ENCODE measurements around the gene ZBTB11.

DNA sequence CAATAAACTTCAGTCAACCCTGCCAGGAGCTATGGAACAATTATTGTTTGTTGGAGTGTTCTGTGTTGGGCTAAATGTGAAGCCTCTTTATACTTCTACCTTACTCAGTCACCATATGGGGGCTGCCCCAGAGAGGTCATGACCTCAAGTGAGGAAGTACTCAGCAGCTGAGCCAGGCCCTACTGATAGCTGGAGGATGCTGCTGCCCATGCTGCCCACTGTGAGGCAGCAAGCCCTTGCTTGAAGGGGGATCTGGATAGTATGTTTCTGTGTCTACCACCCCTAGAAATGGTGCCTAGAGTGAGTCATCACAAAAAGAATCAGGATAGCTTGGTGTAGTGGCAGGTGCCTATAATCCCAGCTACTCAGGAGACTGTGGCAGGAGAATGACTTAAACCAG lies 14.0 kb upstream of the ZBTB11 start:
- TF ChIP-seq, protein P1, sequence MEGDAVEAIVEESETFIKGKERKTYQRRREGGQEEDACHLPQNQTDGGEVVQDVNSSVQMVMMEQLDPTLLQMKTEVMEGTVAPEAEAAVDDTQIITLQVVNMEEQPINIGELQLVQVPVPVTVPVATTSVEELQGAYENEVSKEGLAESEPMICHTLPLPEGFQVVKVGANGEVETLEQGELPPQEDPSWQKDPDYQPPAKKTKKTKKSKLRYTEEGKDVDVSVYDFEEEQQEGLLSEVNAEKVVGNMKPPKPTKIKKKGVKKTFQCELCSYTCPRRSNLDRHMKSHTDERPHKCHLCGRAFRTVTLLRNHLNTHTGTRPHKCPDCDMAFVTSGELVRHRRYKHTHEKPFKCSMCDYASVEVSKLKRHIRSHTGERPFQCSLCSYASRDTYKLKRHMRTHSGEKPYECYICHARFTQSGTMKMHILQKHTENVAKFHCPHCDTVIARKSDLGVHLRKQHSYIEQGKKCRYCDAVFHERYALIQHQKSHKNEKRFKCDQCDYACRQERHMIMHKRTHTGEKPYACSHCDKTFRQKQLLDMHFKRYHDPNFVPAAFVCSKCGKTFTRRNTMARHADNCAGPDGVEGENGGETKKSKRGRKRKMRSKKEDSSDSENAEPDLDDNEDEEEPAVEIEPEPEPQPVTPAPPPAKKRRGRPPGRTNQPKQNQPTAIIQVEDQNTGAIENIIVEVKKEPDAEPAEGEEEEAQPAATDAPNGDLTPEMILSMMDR (conservative IDR thresholded peaks at IDR 0.05 in 1 of 2, IDR thresholded peaks at IDR 0.05 in 1 of 2; ENCODE audit: extremely low read depth in 1 of 2, insufficient read depth in 1 of 2, low read depth in 1 of 2, low read length in 2 of 2) = no peak
- TF ChIP-seq EZH2 (IDR thresholded peaks at IDR 0.05; ENCODE audit: borderline replicate concordance, low read length) = no peak

All from mammary epithelial cell (primary cell).